ENCODE data around the gene TOP3A.
A peak's percentile ranks its signal among the peaks of the same experiment; 100 is the strongest.

TOP3A gene

GRCh38 chr17:18361837-18362697, 47.3 kb upstream of the TOP3A start:
- H3K4me3 ChIP-seq (ENCODE audit: severe bottlenecking): peak overlapping the region; percentile 66
- H3K9me3 ChIP-seq (ENCODE audit: severe bottlenecking): no peaks in the 10 kb centered on the region
- H3K36me3 ChIP-seq (ENCODE audit: low read depth): peaks cover 16% of the 10 kb centered on the region
- H3K27me3 ChIP-seq (ENCODE audit: insufficient read depth, poor library complexity, severe bottlenecking): no peaks in the 10 kb centered on the region
- no peak for ATAC-seq (ENCODE audit: low read depth)
- no peaks in the 10 kb centered on the region for H3K4me1 ChIP-seq (ENCODE audit: insufficient read depth, poor library complexity, severe bottlenecking)
- TF ChIP-seq, protein P1, sequence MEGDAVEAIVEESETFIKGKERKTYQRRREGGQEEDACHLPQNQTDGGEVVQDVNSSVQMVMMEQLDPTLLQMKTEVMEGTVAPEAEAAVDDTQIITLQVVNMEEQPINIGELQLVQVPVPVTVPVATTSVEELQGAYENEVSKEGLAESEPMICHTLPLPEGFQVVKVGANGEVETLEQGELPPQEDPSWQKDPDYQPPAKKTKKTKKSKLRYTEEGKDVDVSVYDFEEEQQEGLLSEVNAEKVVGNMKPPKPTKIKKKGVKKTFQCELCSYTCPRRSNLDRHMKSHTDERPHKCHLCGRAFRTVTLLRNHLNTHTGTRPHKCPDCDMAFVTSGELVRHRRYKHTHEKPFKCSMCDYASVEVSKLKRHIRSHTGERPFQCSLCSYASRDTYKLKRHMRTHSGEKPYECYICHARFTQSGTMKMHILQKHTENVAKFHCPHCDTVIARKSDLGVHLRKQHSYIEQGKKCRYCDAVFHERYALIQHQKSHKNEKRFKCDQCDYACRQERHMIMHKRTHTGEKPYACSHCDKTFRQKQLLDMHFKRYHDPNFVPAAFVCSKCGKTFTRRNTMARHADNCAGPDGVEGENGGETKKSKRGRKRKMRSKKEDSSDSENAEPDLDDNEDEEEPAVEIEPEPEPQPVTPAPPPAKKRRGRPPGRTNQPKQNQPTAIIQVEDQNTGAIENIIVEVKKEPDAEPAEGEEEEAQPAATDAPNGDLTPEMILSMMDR (IDR thresholded peaks at IDR 0.05; ENCODE audit: poor library complexity, severe bottlenecking): no peak
- H3K27ac ChIP-seq (ENCODE audit: poor library complexity, severe bottlenecking): peak overlapping the region; percentile 43
- no peak for DNase-seq (ENCODE audit: low spot score)

DNA sequence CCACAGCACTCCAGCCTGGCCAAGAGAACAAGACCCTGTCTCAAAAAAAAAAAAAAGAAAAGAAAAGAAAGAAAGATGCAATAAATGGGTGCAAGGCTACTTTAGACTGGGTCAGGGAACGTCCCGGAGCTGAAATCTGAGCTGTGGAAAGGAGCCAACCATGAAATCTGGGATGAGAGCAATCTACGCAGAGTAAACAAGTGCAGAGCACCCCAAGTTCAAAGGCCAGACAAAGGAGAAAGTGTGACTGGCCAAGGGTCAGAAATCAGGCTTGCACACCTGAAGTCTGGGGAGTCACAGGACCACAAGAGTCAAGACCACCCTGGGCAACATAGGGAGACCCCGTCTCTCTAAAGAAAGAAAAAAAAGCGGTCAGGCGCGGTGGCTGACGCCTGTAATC, 45.7 kb upstream of the TOP3A start:
- no peak for DNase-seq (ENCODE audit: low spot score)
- H3K27ac ChIP-seq (ENCODE audit: poor library complexity, severe bottlenecking): no peak overlapping the region
- ATAC-seq (ENCODE audit: low read depth): no peak
- no peaks in the 10 kb centered on the region for H3K27me3 ChIP-seq (ENCODE audit: insufficient read depth, poor library complexity, severe bottlenecking)
- H3K36me3 ChIP-seq (ENCODE audit: low read depth): peaks cover 27% of the 10 kb centered on the region
- no peaks in the 10 kb centered on the region for H3K9me3 ChIP-seq (ENCODE audit: severe bottlenecking)
- H3K4me3 ChIP-seq (ENCODE audit: severe bottlenecking): no peak overlapping the region
- no peaks in the 10 kb centered on the region for H3K4me1 ChIP-seq (ENCODE audit: insufficient read depth, poor library complexity, severe bottlenecking)
- TF ChIP-seq, protein P1 (IDR thresholded peaks at IDR 0.05; ENCODE audit: poor library complexity, severe bottlenecking): no peak

GRCh38 chr17:18356624-18357023, 41.8 kb upstream of the TOP3A start:
- Histone ChIP-seq H3K9me3 (ENCODE audit: severe bottlenecking) (no peaks in the 10 kb centered on the region), H3K36me3 (ENCODE audit: low read depth) (peaks cover 55% of the 10 kb centered on the region), H3K27ac (ENCODE audit: poor library complexity, severe bottlenecking) (no peak overlapping the region), H3K27me3 (ENCODE audit: insufficient read depth, poor library complexity, severe bottlenecking) (no peaks in the 10 kb centered on the region), H3K4me1 (ENCODE audit: insufficient read depth, poor library complexity, severe bottlenecking) (no peaks in the 10 kb centered on the region), H3K4me3 (ENCODE audit: severe bottlenecking) (no peak overlapping the region)
- ATAC-seq (ENCODE audit: low read depth) (no peak), DNase-seq (ENCODE audit: low spot score) (no peak)
- TF ChIP-seq, protein P1 (IDR thresholded peaks at IDR 0.05; ENCODE audit: poor library complexity, severe bottlenecking): no peak

DNA sequence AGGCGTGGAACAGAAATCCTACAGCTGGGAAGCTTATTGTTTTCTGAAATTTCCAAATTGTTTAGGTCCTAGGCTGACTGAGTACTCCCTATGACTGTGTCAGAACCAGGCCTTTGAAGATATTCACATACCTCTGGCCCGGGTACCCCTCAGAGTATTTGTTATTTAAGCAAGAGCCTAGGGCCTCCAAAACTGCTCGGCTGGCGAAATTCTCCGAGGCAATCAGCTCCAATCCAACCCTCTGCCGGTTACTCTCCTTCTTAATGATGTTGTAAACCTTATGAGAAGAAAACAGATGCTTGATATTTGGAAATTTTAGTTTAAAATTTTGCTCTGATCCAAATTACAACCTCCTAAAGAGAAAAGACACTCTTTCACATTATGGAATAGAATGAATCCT, 38.7 kb upstream of the TOP3A start:
- Histone ChIP-seq H3K9me3 (ENCODE audit: severe bottlenecking) (no peaks in the 10 kb centered on the region), H3K36me3 (ENCODE audit: low read depth) (peaks cover 63% of the 10 kb centered on the region), H3K27me3 (ENCODE audit: insufficient read depth, poor library complexity, severe bottlenecking) (no peaks in the 10 kb centered on the region), H3K4me1 (ENCODE audit: insufficient read depth, poor library complexity, severe bottlenecking) (no peaks in the 10 kb centered on the region), H3K4me3 (ENCODE audit: severe bottlenecking) (no peak overlapping the region), H3K27ac (ENCODE audit: poor library complexity, severe bottlenecking) (no peak overlapping the region)
- no peak for DNase-seq (ENCODE audit: low spot score)
- ATAC-seq (ENCODE audit: low read depth): no peak
- TF ChIP-seq, protein P1 (IDR thresholded peaks at IDR 0.05; ENCODE audit: poor library complexity, severe bottlenecking): no peak

DNA sequence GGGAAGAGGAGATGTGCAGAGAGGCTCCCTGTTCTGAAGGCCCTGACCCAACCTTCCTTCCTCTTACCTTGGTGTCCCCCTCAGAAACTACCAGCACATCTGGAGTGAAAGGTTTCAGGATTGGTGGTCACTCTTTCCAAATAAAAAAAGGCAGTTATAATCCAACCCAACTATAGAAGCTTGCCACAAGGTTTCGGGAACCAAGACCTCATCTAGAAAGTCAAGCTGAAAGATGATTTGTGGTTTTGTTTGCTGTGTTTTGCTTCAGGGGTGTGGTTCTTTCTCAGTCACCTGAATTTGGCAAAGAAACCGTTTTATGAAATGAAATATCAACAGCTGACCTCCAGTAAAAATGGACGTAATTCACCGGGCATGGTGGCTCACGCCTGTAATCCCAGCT, 29.2 kb upstream of the TOP3A start:
- no peak for DNase-seq (ENCODE audit: low spot score)
- Histone ChIP-seq H3K4me3 (ENCODE audit: severe bottlenecking) (no peak overlapping the region), H3K36me3 (ENCODE audit: low read depth) (peaks cover 54% of the 10 kb centered on the region), H3K27ac (ENCODE audit: poor library complexity, severe bottlenecking) (no peak overlapping the region), H3K9me3 (ENCODE audit: severe bottlenecking) (no peaks in the 10 kb centered on the region), H3K27me3 (ENCODE audit: insufficient read depth, poor library complexity, severe bottlenecking) (no peaks in the 10 kb centered on the region), H3K4me1 (ENCODE audit: insufficient read depth, poor library complexity, severe bottlenecking) (no peaks in the 10 kb centered on the region)
- TF ChIP-seq, protein P1 (IDR thresholded peaks at IDR 0.05; ENCODE audit: poor library complexity, severe bottlenecking): no peak
- ATAC-seq (ENCODE audit: low read depth): no peak

Data from RWPE2 (cell line).